ENCODE data around the gene FBXW7. TPM values are rescaled to one million over a fixed set of nuclear protein-coding genes. Genes with fewer than 3 reads are reported as not detected.

Gene FBXW7
- total and polyA plus RNA-seq, 2 of the 8 experiments (the other 6 are each of a cell fraction or from before 2014, with no cell fraction given) = 6.0 to 26.7 TPM

GRCh38 chr4:152401424-152401823, 134.5 kb downstream of the FBXW7 start:
- H2BK120ac ChIP-seq (replicated peaks; ENCODE audit: low read depth, low read length) = no peak overlapping the region
- no peaks in the 10 kb centered on the region for H3K27me3 ChIP-seq (replicated peaks in 1 of 4; ENCODE audit: control insufficient read depth in 3 of 4, extremely low read depth in 1 of 4, insufficient read depth in 3 of 4, low read length in 3 of 4)
- WGBS, 2 experiments (ENCODE audit: extremely low coverage in 1 of 2, insufficient coverage in 1 of 2, insufficient read length in 1 of 2, insufficient replicate concordance in 2 of 2, low coverage in 1 of 2, low lambda C conversion rate in 2 of 2, missing lambda C conversion rate in 1 of 2) = 97% methylated on average over 3 of the region's 3 CpGs; no CpG with 5 or more reads in 1 of the 2 experiments
- peaks cover 0 to 12% of the 10 kb centered on the region in 2 experiments; a peak in 2 of 4 replicates for H3K79me2 ChIP-seq (ENCODE audit: control insufficient read depth in 1 of 2, insufficient read depth in 2 of 2, low read length in 2 of 2)
- TF ChIP-seq TAF7 (optimal IDR thresholded peaks at IDR 0.05; ENCODE audit: borderline replicate concordance, low read depth, low read length) (no peak), E2F6 (IDR thresholded peaks at IDR 0.05) (no peak), SAP30 (IDR thresholded peaks at IDR 0.05; ENCODE audit: insufficient read depth, insufficient replicate concordance, low read length) (no peak), NANOG (IDR thresholded peaks at IDR 0.05; ENCODE audit: insufficient read depth, low read depth, low read length, poor library complexity, severe bottlenecking) (no peak), JUND (IDR thresholded peaks at IDR 0.05; ENCODE audit: low read length) (no peak), NRF1 (IDR thresholded peaks at IDR 0.05; ENCODE audit: low read depth, low read length) (no peak), SIX5 (IDR thresholded peaks at IDR 0.05; ENCODE audit: low read depth, low read length) (no peak), CHD1 (IDR thresholded peaks at IDR 0.05; ENCODE audit: low read depth, low read length) (no peak), CHD2 (IDR thresholded peaks at IDR 0.05; ENCODE audit: low read length) (no peak)
- no peak overlapping the region for H3K27ac ChIP-seq (ENCODE audit: low read depth, low read length)
- no peak overlapping the region for H4K5ac ChIP-seq (ENCODE audit: insufficient read length, low read depth, low read length)
- FAIRE-seq (no peak), DNase-seq (ENCODE audit: low read depth in 1 of 2, low spot score in 2 of 2) (no peak)
- no peak overlapping the region for H2BK15ac ChIP-seq (ENCODE audit: low read length)
- H2AFZ ChIP-seq (ENCODE audit: low read length) = no peak overlapping the region
- H2BK5ac ChIP-seq (ENCODE audit: low read depth, low read length) = no peak overlapping the region
- no peak overlapping the region for H2BK12ac ChIP-seq (ENCODE audit: low read depth, low read length)
- H2BK20ac ChIP-seq (ENCODE audit: low read length) = no peak overlapping the region
- H2AK5ac ChIP-seq (ENCODE audit: low read depth, low read length) = no peak overlapping the region
- ChIA-PET POLR2A (ENCODE audit: partially characterized antibody) (no interaction called here), CTCF (ENCODE audit: partially characterized antibody) (interaction anchor here (0.6 to 1.6 kb wide), 6 partner anchors 13 to 287 kb away, joined by 3 to 4 read pairs (median 3); no protein-coding TSS in a partner anchor)
- no peaks in the 10 kb centered on the region for H3K4me1 ChIP-seq (replicated peaks in 1 of 4; ENCODE audit: control insufficient read depth in 3 of 4, insufficient read depth in 4 of 4, low read length in 3 of 4)
- no peak overlapping the region for H3K23ac ChIP-seq (ENCODE audit: insufficient read length)
- no peak overlapping the region for H3K4me3 ChIP-seq (ENCODE audit: extremely low read depth in 1 of 4, insufficient read depth in 2 of 4, low read depth in 3 of 4, low read length in 4 of 4)
- H3K4me2 ChIP-seq (ENCODE audit: insufficient read depth in 1 of 2, low read depth in 2 of 2, low read length in 2 of 2) = no peak overlapping the region
- no peak overlapping the region for H4K91ac ChIP-seq (replicated peaks; ENCODE audit: insufficient read length, low read length)
- H4K20me1 ChIP-seq (replicated peaks in 1 of 2; ENCODE audit: control insufficient read depth in 1 of 2, insufficient read depth in 2 of 2, low read length in 2 of 2) = no peaks in the 10 kb centered on the region
- H3K23me2 ChIP-seq (ENCODE audit: low read depth, low read length) = no peaks in the 10 kb centered on the region
- no peak overlapping the region for H4K8ac ChIP-seq (ENCODE audit: extremely low read depth, insufficient read depth, low read length)
- H3K9ac ChIP-seq (replicated peaks in 1 of 4; ENCODE audit: extremely low read depth in 1 of 4, low read depth in 3 of 4, low read length in 3 of 4) = no peak overlapping the region
- no peak overlapping the region for H3K14ac ChIP-seq (ENCODE audit: insufficient read length)
- no peaks in the 10 kb centered on the region for H3K36me3 ChIP-seq (ENCODE audit: control insufficient read depth in 2 of 4, insufficient read depth in 4 of 4, low read length in 3 of 4)
- H3K56ac ChIP-seq (replicated peaks; ENCODE audit: insufficient read length, low read depth, low read length) = no peak overlapping the region
- H3K9me3 ChIP-seq (ENCODE audit: insufficient read depth in 2 of 2, low read depth in 1 of 2, low read length in 1 of 2) = no peaks in the 10 kb centered on the region
- no peaks in the 10 kb centered on the region for H3K79me1 ChIP-seq (ENCODE audit: low read depth, low read length)
- H3K4ac ChIP-seq (replicated peaks; ENCODE audit: insufficient read length, low read depth, low read length) = no peak overlapping the region
- H3K18ac ChIP-seq (ENCODE audit: extremely low read depth, low read length) = no peak overlapping the region
